HEK293 (cell line): Measurements from ENCODE around the gene CEP41.

Source experiments
- CTCF ChIA-PET: fragments of 350-600 bp; formaldehyde crosslinking; extraction: SDS; loops from one replicate; lab custom pipeline; 2021; ENCODE audit warnings: antibody characterized with exemption; lab: Yijun Ruan, JAX
- POLR2A ChIA-PET: fragments of 300-600 bp; formaldehyde crosslinking; extraction: SDS; loops from one replicate; lab custom pipeline; 2020; ENCODE audit warnings: antibody characterized with exemption, inconsistent platforms; lab: Yijun Ruan, JAX
- H3K27ac ChIP-seq: fragments of 200-500 bp; sonication (Bioruptor generic); 2 replicates; pipeline ENCODE4 v1.5.1; 2014; ENCODE audit warnings: low read depth, low read length, control low read depth, inconsistent platforms; ENCODE audit errors: extremely low read depth
- H3K36me3 ChIP-seq, 2 experiments: fragments of 200-500 bp in 1 of 2; sonication (Bioruptor generic) in 1 of 2; 1 replicate in 1 of 2; 2 replicates in 1 of 2; pipeline ENCODE4 v1.5.1; 2014 to 2017; ENCODE audit warnings: inconsistent platforms in 2 of 2, low read length in 2 of 2; ENCODE audit not compliant: control insufficient read depth in 2 of 2, insufficient read depth in 1 of 2
- H3K4me1 ChIP-seq: fragments of 200-500 bp; sonication (Bioruptor generic); 2 replicates; pipeline ENCODE4 v1.5.1; 2014; ENCODE audit warnings: mild to moderate bottlenecking, low read length, inconsistent platforms; ENCODE audit not compliant: control insufficient read depth, insufficient read depth
- H3K4me3 ChIP-seq: 2 replicates; pipeline ENCODE4 v1.5.1; 2011; ENCODE audit warnings: low read depth, mild to moderate bottlenecking, control low read depth, low read length, moderate library complexity
- H3K9me3 ChIP-seq: fragments of 200-500 bp; sonication (Bioruptor generic); 2 replicates; pipeline ENCODE4 v1.5.1; 2014; ENCODE audit warnings: low read depth, low read length, inconsistent platforms; ENCODE audit not compliant: control insufficient read depth, insufficient read depth
- FEZF1 ChIP-seq: fragments of 450-650 bp; formaldehyde crosslinking; IDR thresholded peaks from 2 replicates; pipeline ENCODE4 v1.5.1; 2016; ENCODE audit warnings: missing biosample characterization, missing genetic modification characterization
- INSM2 ChIP-seq: fragments of 450-650 bp; formaldehyde crosslinking; IDR thresholded peaks from 2 replicates; pipeline ENCODE4 v1.5.1; 2016; ENCODE audit warnings: missing biosample characterization, missing genetic modification characterization
- KLF10 ChIP-seq: fragments of 450-650 bp; IDR thresholded peaks from 2 replicates; pipeline ENCODE4 v1.5.1; 2018; ENCODE audit warnings: missing biosample characterization, mild to moderate bottlenecking, missing genetic modification characterization
- KLF8 ChIP-seq: fragments of 450-650 bp; formaldehyde crosslinking; IDR thresholded peaks from 2 replicates; pipeline ENCODE4 v1.5.1; 2016; ENCODE audit warnings: missing biosample characterization, missing genetic modification characterization
- MEIS1 ChIP-seq: sonication (generic); formaldehyde crosslinking; IDR thresholded peaks from 2 replicates; pipeline ENCODE4 v1.8.1; 2022; ENCODE audit warnings: missing genetic modification reagents, mild to moderate bottlenecking, borderline replicate concordance
- PATZ1 ChIP-seq: fragments of 450-650 bp; formaldehyde crosslinking; IDR thresholded peaks from 2 replicates; pipeline ENCODE4 v1.5.1; 2016; ENCODE audit warnings: missing biosample characterization, missing genetic modification characterization
- PBX3 ChIP-seq: sonication (generic); formaldehyde crosslinking; IDR thresholded peaks from 2 replicates; pipeline ENCODE4 v1.8.1; 2022; ENCODE audit warnings: mild to moderate bottlenecking, moderate library complexity, missing genetic modification reagents
- SP7 ChIP-seq: fragments of 450-650 bp; formaldehyde crosslinking; IDR thresholded peaks from 2 replicates; pipeline ENCODE4 v1.5.1; 2016; ENCODE audit warnings: missing biosample characterization, missing genetic modification characterization
- ZNF148 ChIP-seq: fragments of 450-650 bp; formaldehyde crosslinking; IDR thresholded peaks from 2 replicates; pipeline ENCODE4 v1.5.0; 2017; ENCODE audit warnings: missing biosample characterization, missing genetic modification characterization, borderline replicate concordance
- ZNF157 ChIP-seq: fragments of 450-650 bp; formaldehyde crosslinking; IDR thresholded peaks from 2 replicates; pipeline ENCODE4 v1.5.1; 2016; ENCODE audit warnings: missing biosample characterization, missing genetic modification characterization
- ZNF223 ChIP-seq: fragments of 450-650 bp; formaldehyde crosslinking; IDR thresholded peaks from 2 replicates; pipeline ENCODE4 v1.5.1; 2016; ENCODE audit warnings: missing biosample characterization, missing genetic modification characterization
- ZNF292 ChIP-seq: fragments of 450-650 bp; formaldehyde crosslinking; IDR thresholded peaks from 2 replicates; pipeline ENCODE4 v1.5.1; 2016; ENCODE audit warnings: low read depth, missing biosample characterization, missing genetic modification characterization, borderline replicate concordance
- ZNF341 ChIP-seq: fragments of 450-650 bp; formaldehyde crosslinking; IDR thresholded peaks from 2 replicates; pipeline ENCODE4; 2016; ENCODE audit warnings: low read depth, missing biosample characterization, missing genetic modification characterization
- ZNF391 ChIP-seq: fragments of 450-650 bp; formaldehyde crosslinking; IDR thresholded peaks from 2 replicates; pipeline ENCODE4 v1.5.1; 2016; ENCODE audit warnings: low read depth, missing biosample characterization, missing genetic modification characterization, borderline replicate concordance
- ZNF398 ChIP-seq: fragments of 450-650 bp; formaldehyde crosslinking; IDR thresholded peaks from 2 replicates; pipeline ENCODE4 v1.5.1; 2017; ENCODE audit warnings: missing biosample characterization, missing genetic modification characterization
- ZNF513 ChIP-seq: fragments of 450-650 bp; IDR thresholded peaks from 2 replicates; pipeline ENCODE4 v1.5.1; 2018; ENCODE audit warnings: missing biosample characterization, missing genetic modification characterization
- ZNF521 ChIP-seq: fragments of 450-650 bp; formaldehyde crosslinking; IDR thresholded peaks from 2 replicates; pipeline ENCODE4 v1.5.1; 2017; ENCODE audit warnings: missing biosample characterization, mild to moderate bottlenecking, missing genetic modification characterization
- ZNF529 ChIP-seq: fragments of 450-650 bp; formaldehyde crosslinking; IDR thresholded peaks from 2 replicates; pipeline ENCODE4 v1.5.1; 2017; ENCODE audit warnings: missing genetic modification characterization, missing biosample characterization; ENCODE audit not compliant: insufficient replicate concordance
- ZNF596 ChIP-seq: fragments of 450-650 bp; IDR thresholded peaks from 2 replicates; pipeline ENCODE4 v1.5.0; 2018; ENCODE audit warnings: missing biosample characterization, mild to moderate bottlenecking, missing genetic modification characterization, moderate library complexity
- ZNF624 ChIP-seq: fragments of 450-650 bp; formaldehyde crosslinking; IDR thresholded peaks from 2 replicates; pipeline ENCODE4 v1.5.1; 2017; ENCODE audit warnings: missing biosample characterization, missing genetic modification characterization
- ZNF629 ChIP-seq: fragments of 450-650 bp; formaldehyde crosslinking; IDR thresholded peaks from 2 replicates; pipeline ENCODE4 v1.5.1; 2017; ENCODE audit warnings: missing biosample characterization, missing genetic modification characterization
- ZNF664 ChIP-seq: fragments of 450-650 bp; formaldehyde crosslinking; IDR thresholded peaks from 2 replicates; pipeline ENCODE4 v1.5.1; 2016; ENCODE audit warnings: missing biosample characterization, missing genetic modification characterization
- ZNF670 ChIP-seq: fragments of 450-650 bp; formaldehyde crosslinking; IDR thresholded peaks from 2 replicates; pipeline ENCODE4 v1.5.1; 2016; ENCODE audit warnings: missing biosample characterization, missing genetic modification characterization, low read depth
- ZNF677 ChIP-seq: fragments of 450-650 bp; IDR thresholded peaks from 2 replicates; pipeline ENCODE4 v1.5.0; 2018; ENCODE audit warnings: missing biosample characterization, mild to moderate bottlenecking, missing genetic modification characterization, moderate library complexity
- ZNF776 ChIP-seq: fragments of 450-650 bp; formaldehyde crosslinking; IDR thresholded peaks from 2 replicates; pipeline ENCODE4 v1.5.0; 2017; ENCODE audit warnings: missing biosample characterization, missing genetic modification characterization, borderline replicate concordance
- ZNF777 ChIP-seq: fragments of 450-650 bp; formaldehyde crosslinking; IDR thresholded peaks from 2 replicates; pipeline ENCODE4 v1.5.1; 2017; ENCODE audit warnings: missing biosample characterization, missing genetic modification characterization, borderline replicate concordance
- ZNF785 ChIP-seq: fragments of 450-650 bp; formaldehyde crosslinking; IDR thresholded peaks from 2 replicates; pipeline ENCODE4 v1.5.1; 2016; ENCODE audit warnings: missing biosample characterization, missing genetic modification characterization

Gene CEP41

GRCh38 chr7:130417213-130417612 lies 23.6 kb downstream of the CEP41 start:
- TF ChIP-seq FEZF1 (tag by site-specific recombination) (no peak), ZNF223 (tag by site-specific recombination) (no peak), ZNF292 (tag by site-specific recombination) (no peak), PBX3 (no peak), ZNF629 (tag by site-specific recombination) (no peak), ZNF777 (tag by site-specific recombination) (no peak), ZNF398 (tag by site-specific recombination) (no peak), ZNF776 (tag by site-specific recombination) (no peak), ZNF677 (tag by site-specific recombination) (no peak), ZNF157 (no peak), KLF8 (no peak), ZNF341 (tag by site-specific recombination) (no peak), KLF10 (no peak), ZNF596 (tag by site-specific recombination) (no peak), ZNF529 (tag by site-specific recombination) (no peak), MEIS1 (CRISPR knock-in tag) (no peak), ZNF670 (tag by site-specific recombination) (no peak), ZNF521 (tag by site-specific recombination) (no peak), INSM2 (tag by site-specific recombination) (no peak)
- Histone ChIP-seq H3K27ac (no peak overlapping the region), H3K4me3 (no peak overlapping the region), H3K4me1 (no peaks in the 10 kb centered on the region), H3K36me3 (no peaks in the 10 kb centered on the region), H3K9me3 (no peaks in the 10 kb centered on the region)
- POLR2A ChIA-PET, result no interaction called here
- CTCF ChIA-PET, result interaction anchor here (0.7 kb wide), 1 partner anchor 20 kb away, joined by 3 read pairs; no protein-coding TSS in a partner anchor

GRCh38 chr7:130415006-130415405 lies 25.8 kb downstream of the CEP41 start:
- ChIA-PET POLR2A (no interaction called here), CTCF (no interaction called here)
- no peaks in the 10 kb centered on the region for H3K4me1 ChIP-seq
- TF ChIP-seq ZNF664 (tag by site-specific recombination) (no peak), ZNF624 (tag by site-specific recombination) (no peak), ZNF513 (tag by site-specific recombination) (no peak), PATZ1 (tag by site-specific recombination) (no peak), ZNF148 (no peak), ZNF391 (tag by site-specific recombination) (no peak), SP7 (tag by site-specific recombination) (no peak), ZNF785 (tag by site-specific recombination) (no peak)

More at GRCh38 chr7:130415006-130415405, 25.8 kb downstream of the CEP41 start:
- Histone ChIP-seq H3K4me3 (no peak overlapping the region), H3K9me3 (no peaks in the 10 kb centered on the region), H3K36me3 (no peaks in the 10 kb centered on the region), H3K27ac (no peak overlapping the region)
